HG02852 (cell line): ENCODE data around the gene ASB6.

Experiments
- ATAC-seq: cut with Tn5 transposase; IDR thresholded peaks from one replicate; pipeline ENCODE4 v1.9.1; 2021; ENCODE audit warnings: mild to moderate bottlenecking, moderate library complexity; ENCODE audit not compliant: unreplicated experiment

Gene ASB6

DNA sequence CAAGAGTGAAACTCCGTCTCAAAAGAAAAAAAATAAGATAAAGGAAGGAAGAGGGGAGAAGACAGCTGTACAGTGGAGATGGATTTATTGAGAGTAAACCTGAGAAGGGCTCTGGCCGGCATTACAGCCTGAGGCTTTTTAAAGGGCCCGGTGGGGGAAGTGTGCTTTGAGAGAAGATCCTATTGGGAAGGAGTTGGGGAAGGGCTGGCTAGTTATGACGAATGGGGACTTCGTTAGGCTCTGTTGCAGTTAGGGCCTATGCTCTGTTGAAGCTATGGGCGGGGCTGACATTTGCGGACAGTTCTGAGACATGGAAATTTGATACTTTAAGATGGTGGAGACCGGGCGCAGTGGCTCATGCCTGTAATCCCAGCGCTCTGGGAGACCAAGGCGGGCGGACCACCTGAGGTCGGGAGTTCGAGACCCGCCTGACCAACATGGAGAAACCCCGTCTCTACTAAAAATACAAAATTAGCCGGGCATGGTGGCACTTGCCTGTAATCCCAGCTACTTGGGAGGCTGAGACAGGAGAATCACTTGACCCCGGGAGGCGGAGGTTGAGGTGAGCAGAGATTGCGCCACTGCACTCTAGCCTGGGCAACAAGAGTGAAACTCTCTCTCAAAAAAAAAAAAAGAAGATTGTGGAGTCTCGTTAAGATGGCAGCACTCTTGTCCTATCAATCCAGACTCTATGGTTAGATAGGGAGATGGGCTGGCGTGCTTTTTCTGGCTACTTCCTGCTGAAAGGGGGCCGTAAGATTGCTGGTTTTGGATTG is 54.3 kb downstream of the ASB6 start:
- ATAC-seq, result no peak

DNA sequence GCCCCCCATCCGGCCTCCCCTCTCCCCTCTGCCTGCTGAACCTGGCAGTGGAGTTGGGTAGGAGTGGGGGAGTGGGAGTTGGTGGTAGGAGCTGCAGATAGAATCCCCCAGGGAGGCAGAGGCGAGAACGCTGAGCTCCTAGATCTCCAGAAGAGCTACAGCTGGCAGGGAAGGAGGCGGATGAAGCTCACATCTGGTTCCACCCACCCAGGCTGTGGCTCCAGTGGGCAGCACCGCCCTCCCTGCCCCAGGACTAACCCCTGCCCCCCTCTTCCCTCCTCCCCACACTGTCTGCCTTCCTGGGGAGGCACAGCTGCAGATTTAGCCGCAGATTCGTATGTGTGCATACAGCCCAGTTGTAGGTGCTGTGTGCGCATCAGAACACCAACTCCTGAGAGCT is 55.3 kb downstream of the ASB6 start:
- ATAC-seq, result no peak

DNA sequence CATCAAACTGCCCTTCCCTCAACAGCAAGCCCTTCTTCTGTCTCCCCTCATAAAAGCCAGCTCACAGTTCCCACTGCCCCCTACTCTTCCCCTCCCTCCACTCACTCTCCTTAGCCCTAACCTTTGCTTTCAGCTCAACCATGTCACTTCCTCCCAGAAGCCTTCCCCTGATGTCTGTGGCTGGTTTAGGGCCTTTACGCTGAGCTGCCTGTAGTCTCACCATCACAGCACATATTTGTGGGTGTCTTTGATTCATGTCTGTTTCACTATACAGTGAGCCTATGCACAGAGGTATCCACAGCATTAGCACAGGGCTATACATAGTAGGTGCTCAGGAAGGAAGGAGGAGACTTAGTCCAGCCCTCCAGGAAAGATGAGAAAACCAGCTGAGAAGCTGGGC is 55.7 kb downstream of the ASB6 start:
- no peak for ATAC-seq

DNA sequence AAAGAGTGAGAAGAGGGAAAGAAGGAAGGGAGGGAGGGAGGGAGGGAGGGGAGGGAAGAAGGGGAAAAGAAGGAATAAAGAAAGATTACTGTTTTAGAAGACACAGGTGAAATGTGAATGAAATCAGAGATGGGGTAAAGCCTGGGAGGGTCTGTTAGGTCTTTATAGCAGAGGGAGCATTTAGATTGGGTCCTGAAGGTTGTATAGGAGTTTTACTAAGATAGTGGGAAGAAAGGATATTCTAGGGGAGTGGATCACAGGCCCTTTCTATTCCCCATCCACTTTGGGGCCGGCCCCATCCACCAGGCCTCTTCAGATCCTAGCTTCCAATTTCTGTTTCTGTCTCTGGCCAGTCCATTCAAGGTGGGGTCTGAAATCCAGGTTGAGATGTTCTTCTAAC is 56.6 kb downstream of the ASB6 start:
- ATAC-seq, result no peak
